ENCODE results near the gene MELK. TPM values are rescaled to one million over a fixed set of nuclear protein-coding genes. Genes with fewer than 3 reads are reported as not detected.

Gene MELK
- polyA plus RNA-seq, 3 donors: 0.08 TPM; not detected in 2

DNA sequence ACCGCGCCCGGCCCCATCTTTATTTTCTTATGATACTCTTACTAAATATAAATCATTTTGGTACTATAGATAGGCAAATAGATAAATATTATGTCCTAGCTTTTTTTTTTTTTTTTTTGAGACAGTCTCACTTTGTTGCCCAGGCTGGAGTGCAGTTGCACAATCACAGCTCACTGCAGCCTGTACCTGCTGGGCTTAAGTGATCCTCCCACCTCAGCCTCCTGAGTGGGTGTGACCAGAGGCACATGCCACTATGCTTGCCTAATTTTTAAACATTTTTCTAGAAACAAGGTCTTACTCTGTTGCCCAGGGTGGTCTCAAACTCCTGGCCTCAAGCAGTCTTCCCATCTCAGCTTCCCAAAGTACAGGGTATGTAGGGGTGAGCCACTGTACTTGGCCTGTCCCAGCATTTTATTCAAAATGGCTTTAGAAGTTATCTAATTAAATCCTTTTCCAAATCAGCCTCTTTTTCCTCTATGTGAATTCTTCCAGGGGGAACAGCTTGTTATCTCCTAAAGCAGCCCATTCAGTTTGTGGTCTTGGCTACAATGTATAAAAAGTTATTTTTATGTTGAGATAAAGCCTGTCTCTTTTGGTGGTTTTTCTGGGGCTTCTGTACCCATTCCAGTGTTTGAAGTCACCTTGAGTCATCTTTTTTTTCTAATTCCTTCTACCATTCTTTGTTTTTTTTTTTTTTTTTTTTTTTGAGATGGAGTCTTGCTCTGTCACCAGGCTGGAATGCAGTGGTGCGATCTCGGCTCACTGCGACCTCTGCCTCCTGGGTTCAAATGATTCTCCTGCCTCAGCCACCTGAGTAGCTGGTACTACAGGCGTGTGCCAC is 12.1 kb downstream of the MELK start:
- H4K20me1 ChIP-seq (ENCODE audit: insufficient read depth, low read length): no peaks in the 10 kb centered on the region
- Mint-ChIP-seq H3K4me1 (no peaks in the 10 kb centered on the region), H3K27ac (peak overlapping the region in 2 of 7 donors; percentile 30 to 58), H3K9me3 (no peaks in the 10 kb centered on the region), H3K36me3 (peaks cover 24 to 71% of the 10 kb centered on the region in 2 donors), H3K27me3 (ENCODE audit: low read depth in 3 of 3) (no peaks in the 10 kb centered on the region), H3K4me3 (no peak overlapping the region)
- H3K27ac ChIP-seq (ENCODE audit: low read depth in 1 of 2, low read length in 2 of 2): no peak overlapping the region
- no peak overlapping the region for H3K4me2 ChIP-seq (replicated peaks; ENCODE audit: extremely low read depth, low read length, poor library complexity, severe bottlenecking)
- TF ChIP-seq, protein P1, sequence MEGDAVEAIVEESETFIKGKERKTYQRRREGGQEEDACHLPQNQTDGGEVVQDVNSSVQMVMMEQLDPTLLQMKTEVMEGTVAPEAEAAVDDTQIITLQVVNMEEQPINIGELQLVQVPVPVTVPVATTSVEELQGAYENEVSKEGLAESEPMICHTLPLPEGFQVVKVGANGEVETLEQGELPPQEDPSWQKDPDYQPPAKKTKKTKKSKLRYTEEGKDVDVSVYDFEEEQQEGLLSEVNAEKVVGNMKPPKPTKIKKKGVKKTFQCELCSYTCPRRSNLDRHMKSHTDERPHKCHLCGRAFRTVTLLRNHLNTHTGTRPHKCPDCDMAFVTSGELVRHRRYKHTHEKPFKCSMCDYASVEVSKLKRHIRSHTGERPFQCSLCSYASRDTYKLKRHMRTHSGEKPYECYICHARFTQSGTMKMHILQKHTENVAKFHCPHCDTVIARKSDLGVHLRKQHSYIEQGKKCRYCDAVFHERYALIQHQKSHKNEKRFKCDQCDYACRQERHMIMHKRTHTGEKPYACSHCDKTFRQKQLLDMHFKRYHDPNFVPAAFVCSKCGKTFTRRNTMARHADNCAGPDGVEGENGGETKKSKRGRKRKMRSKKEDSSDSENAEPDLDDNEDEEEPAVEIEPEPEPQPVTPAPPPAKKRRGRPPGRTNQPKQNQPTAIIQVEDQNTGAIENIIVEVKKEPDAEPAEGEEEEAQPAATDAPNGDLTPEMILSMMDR (IDR thresholded peaks at IDR 0.05): no peak
- no peaks in the 10 kb centered on the region for H3K27me3 ChIP-seq (ENCODE audit: control insufficient read depth in 2 of 2, insufficient read depth in 2 of 2, low read length in 2 of 2)
- no peak overlapping the region for H2AFZ ChIP-seq (ENCODE audit: insufficient read depth, low read depth, low read length, poor library complexity, severe bottlenecking)
- peaks cover 18% of the 10 kb centered on the region for H3K79me2 ChIP-seq (ENCODE audit: insufficient read depth, low read length)
- intact Hi-C loops (cut with micrococcal nuclease): no loop called here
- H3K36me3 ChIP-seq (replicated peaks in 1 of 2; ENCODE audit: control insufficient read depth in 1 of 2, insufficient read depth in 2 of 2, low read length in 2 of 2): peaks cover 7 to 30% of the 10 kb centered on the region in 2 donors
- no peak overlapping the region for H3K4me3 ChIP-seq (replicated peaks in 1 of 3; ENCODE audit: low read depth in 2 of 3, low read length in 3 of 3)
- 97% methylated on average over 4 of the region's 7 CpGs for WGBS (ENCODE audit: insufficient coverage)
- H3K9ac ChIP-seq (ENCODE audit: insufficient read depth, low read length, poor library complexity, severe bottlenecking): no peak overlapping the region
- H3K4me1 ChIP-seq (ENCODE audit: control insufficient read depth in 1 of 2, insufficient read depth in 2 of 2, low read length in 2 of 2): no peaks in the 10 kb centered on the region
- H3K9me3 ChIP-seq (replicated peaks in 1 of 2; ENCODE audit: control insufficient read depth in 1 of 2, insufficient read depth in 1 of 2, low read length in 2 of 2): no peaks in the 10 kb centered on the region
- no peak for DNase-seq

DNA sequence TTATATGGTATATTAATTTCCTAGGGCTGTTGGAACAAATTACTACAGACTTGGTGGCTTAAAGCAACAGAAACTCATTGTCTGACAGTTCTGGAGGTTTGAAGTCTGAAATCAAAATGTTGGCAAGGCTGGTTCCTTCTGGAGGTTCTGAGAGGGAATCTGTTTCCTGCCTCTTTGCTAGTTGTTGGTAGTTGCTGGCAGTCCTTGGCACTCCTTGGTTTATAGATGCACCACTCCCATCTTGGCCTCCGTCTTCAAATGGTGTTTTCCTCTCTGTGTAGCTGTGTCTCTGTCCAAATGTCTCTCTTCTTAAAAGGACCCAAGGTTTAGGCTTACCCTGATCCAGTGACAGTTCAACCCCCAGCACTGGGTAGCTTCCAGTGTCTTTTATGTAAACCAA is 17.5 kb downstream of the MELK start:
- H2AFZ ChIP-seq (ENCODE audit: insufficient read depth, low read depth, low read length, poor library complexity, severe bottlenecking): no peak overlapping the region
- no peak overlapping the region for H3K4me3 ChIP-seq (replicated peaks in 1 of 3; ENCODE audit: low read depth in 2 of 3, low read length in 3 of 3)
- no peaks in the 10 kb centered on the region for H3K27me3 ChIP-seq (ENCODE audit: control insufficient read depth in 2 of 2, insufficient read depth in 2 of 2, low read length in 2 of 2)
- H3K79me2 ChIP-seq (ENCODE audit: insufficient read depth, low read length): no peaks in the 10 kb centered on the region
- no peak overlapping the region for H3K4me2 ChIP-seq (replicated peaks; ENCODE audit: extremely low read depth, low read length, poor library complexity, severe bottlenecking)
- no peak overlapping the region for H3K9ac ChIP-seq (ENCODE audit: insufficient read depth, low read length, poor library complexity, severe bottlenecking)
- Mint-ChIP-seq H3K4me3 (no peak overlapping the region), H3K27ac (peak overlapping the region in 2 of 7 donors; percentile 52 to 60), H3K27me3 (ENCODE audit: low read depth in 3 of 3) (no peaks in the 10 kb centered on the region), H3K9me3 (peaks cover 0 to 1% (median 0%) of the 10 kb centered on the region in 7 donors), H3K4me1 (no peaks in the 10 kb centered on the region), H3K36me3 (peaks cover 37 to 83% of the 10 kb centered on the region in 2 donors)
- no peaks in the 10 kb centered on the region for H4K20me1 ChIP-seq (ENCODE audit: insufficient read depth, low read length)
- DNase-seq: no peak
- H3K27ac ChIP-seq (ENCODE audit: low read depth in 1 of 2, low read length in 2 of 2): no peak overlapping the region
- WGBS (ENCODE audit: insufficient coverage): no CpG with 5 or more reads among the region's 1 CpG
- TF ChIP-seq, protein P1 (IDR thresholded peaks at IDR 0.05): no peak
- intact Hi-C loops (cut with micrococcal nuclease): no loop called here
- H3K36me3 ChIP-seq (replicated peaks in 1 of 2; ENCODE audit: control insufficient read depth in 1 of 2, insufficient read depth in 2 of 2, low read length in 2 of 2): peaks cover 19 to 71% of the 10 kb centered on the region in 2 donors
- H3K9me3 ChIP-seq (replicated peaks in 1 of 2; ENCODE audit: control insufficient read depth in 1 of 2, insufficient read depth in 1 of 2, low read length in 2 of 2): no peaks in the 10 kb centered on the region
- H3K4me1 ChIP-seq (ENCODE audit: control insufficient read depth in 1 of 2, insufficient read depth in 2 of 2, low read length in 2 of 2): no peaks in the 10 kb centered on the region
